ENCODE data around the gene EEF1AKMT3. TPM values are rescaled to one million over a fixed set of nuclear protein-coding genes. Genes with fewer than 3 reads are reported as not detected.

Gene EEF1AKMT3
- total RNA-seq, 2 experiments from 2014 or later, result 3.7 to 3.9 TPM

DNA sequence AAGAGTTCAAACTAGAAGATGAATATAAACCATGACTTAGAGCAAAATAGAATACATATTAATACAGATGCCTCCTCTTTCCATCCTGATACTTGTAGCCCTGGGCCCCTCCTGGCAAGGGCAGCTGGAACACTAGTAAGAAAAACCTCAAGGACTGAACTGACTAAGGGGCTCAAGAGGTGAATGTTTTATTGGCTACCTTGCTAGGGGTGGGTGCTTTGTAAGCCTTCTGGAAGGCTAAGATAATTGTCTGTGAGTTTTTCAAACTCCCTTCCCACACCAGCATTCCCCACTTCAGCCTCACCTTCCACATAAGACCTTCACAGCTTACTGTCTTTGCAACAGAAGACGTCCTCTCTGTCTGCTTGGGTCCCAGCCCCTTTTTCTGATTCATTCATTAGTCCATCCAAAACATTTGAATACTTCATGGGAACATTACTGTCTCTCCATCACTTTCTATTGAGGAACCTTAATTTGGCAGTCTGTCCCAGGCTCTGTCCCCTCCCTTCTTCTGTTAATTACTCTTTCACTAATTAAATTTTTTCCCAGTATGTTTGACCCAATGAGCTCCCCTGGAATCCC, 18.6 kb upstream of the EEF1AKMT3 start:
- H3K9me3 Mint-ChIP-seq, result no peaks in the 10 kb centered on the region
- peaks cover 35% of the 10 kb centered on the region for H3K36me3 Mint-ChIP-seq
- peaks cover 52% of the 10 kb centered on the region for H3K4me1 Mint-ChIP-seq
- H3K27ac Mint-ChIP-seq, result peak overlapping the region; percentile 42
- H3K4me3 Mint-ChIP-seq, result peak overlapping the region; percentile 8
- H3K27me3 Mint-ChIP-seq, result no peaks in the 10 kb centered on the region
- DNase-seq, result no peak

DNA sequence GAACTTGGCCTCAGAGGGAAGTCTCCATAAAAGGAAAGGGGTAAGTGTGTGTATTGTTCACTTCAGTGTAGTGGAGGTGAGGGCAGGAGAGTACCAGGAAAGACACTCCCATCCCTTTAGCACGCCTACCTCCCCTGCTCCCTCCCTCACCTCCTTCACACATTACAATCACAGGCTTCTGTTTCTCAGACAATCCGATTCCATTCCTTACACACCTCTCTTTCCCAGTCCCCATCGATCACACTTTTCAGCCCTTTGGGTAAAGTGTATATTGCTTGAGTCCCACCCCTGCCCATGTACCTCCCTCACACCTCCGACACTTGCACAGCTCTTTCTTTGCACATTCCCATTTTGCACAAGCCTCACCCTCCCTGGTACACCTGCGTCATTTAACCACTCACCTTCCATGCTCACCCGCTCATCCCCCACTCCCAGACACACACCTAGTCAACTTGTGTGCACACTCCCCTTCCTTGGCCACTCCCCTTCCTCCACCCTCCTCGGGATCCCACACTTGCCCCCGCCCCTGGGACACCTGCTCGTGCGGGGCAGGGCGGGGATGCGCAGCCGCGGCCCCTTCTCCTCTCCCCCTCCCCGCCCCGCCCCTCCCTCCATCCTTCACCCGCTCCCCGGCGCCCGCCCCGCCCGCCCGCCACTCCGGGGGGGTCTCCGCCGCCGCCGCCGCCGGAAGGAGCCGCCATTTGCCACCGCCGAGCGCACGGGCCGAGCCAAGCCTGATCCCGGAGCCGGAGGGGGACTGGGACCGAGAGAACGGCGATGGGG, 17.8 kb upstream of the EEF1AKMT3 start, which contains the start of gene MARCHF9:
TSS of gene MARCHF9 (plus strand) at position 693 of the 783 bp plus-strand sequence. CDS start 426 bp downstream, outside the sequence.
- Mint-ChIP-seq H3K36me3 (peaks cover 31% of the 10 kb centered on the region), H3K27ac (peak within 1 kb of the TSS; percentile 55)

DNA sequence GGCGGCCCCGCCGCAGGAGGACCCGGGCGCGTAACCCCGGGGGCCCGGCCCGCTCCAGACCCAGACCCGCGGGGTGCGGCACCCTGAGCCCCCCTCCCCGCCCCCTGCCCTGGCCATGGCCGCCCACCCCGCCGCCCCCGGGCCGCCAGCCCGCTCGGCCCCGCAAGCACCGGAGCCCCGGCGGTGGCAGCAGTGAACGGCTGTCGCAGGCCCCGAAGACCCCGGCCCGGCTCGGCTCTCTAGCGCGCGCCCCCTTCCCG, 17.3 kb upstream of the EEF1AKMT3 start:
- Mint-ChIP-seq H3K27me3 (no peaks in the 10 kb centered on the region), H3K4me1 (peaks cover 49% of the 10 kb centered on the region), H3K36me3 (peaks cover 33% of the 10 kb centered on the region), H3K27ac (no peak overlapping the region), H3K4me3 (no peak overlapping the region), H3K9me3 (no peaks in the 10 kb centered on the region)
- DNase-seq, result no peak

More for the DNA sequence above, 17.8 kb upstream of the EEF1AKMT3 start, which contains the start of gene MARCHF9:
- no peaks in the 10 kb centered on the region for H3K27me3 Mint-ChIP-seq
- no peaks in the 10 kb centered on the region for H3K9me3 Mint-ChIP-seq
- peaks cover 50% of the 10 kb centered on the region for H3K4me1 Mint-ChIP-seq
- H3K4me3 Mint-ChIP-seq, result peak within 1 kb of the TSS; percentile 87
- DNase-seq, result peak; percentile 86

DNA sequence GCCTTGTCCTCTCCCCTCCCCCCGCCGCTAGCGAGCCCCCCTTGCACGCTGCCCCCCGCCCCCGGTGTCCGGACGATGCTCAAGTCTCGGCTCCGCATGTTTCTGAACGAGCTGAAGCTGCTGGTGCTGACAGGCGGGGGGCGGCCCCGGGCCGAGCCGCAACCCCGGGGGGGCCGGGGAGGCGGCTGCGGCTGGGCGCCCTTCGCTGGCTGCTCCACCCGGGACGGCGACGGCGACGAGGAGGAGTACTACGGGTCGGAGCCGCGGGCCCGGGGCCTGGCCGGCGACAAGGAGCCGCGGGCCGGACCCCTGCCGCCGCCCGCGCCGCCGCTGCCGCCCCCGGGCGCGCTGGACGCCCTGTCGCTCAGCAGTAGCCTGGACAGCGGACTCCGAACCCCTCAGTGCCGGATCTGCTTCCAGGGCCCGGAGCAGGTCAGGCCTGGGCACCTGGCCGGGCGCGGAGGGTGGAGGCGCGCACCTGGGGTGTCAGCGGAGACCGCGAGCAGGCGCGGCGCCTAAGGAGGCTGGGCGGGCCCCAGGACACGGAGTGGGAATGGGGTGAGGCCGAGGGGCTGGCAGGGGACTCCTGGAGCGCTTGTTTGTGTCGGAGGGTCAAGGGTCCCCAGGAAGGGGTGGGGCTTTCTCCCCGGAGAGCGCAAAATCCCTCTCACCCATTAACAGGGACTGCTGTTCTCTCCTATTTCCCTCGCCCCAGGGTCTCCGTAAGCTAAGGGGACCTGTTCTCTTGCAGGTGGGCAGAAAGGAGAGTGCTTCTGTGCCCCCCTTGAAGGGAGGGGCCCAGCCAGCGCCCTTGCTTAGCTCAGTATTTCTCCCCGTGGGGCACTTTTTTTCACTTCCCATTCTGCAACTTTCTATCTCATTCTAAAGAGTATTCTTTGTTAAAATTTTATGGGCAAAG, 16.7 kb upstream of the EEF1AKMT3 start:
- Mint-ChIP-seq H3K4me3 (peak overlapping the region; percentile 87), H3K27me3 (no peaks in the 10 kb centered on the region), H3K27ac (no peak overlapping the region), H3K9me3 (no peaks in the 10 kb centered on the region), H3K36me3 (peaks cover 27% of the 10 kb centered on the region), H3K4me1 (peaks cover 43% of the 10 kb centered on the region)
- peak; percentile 42 for DNase-seq

DNA sequence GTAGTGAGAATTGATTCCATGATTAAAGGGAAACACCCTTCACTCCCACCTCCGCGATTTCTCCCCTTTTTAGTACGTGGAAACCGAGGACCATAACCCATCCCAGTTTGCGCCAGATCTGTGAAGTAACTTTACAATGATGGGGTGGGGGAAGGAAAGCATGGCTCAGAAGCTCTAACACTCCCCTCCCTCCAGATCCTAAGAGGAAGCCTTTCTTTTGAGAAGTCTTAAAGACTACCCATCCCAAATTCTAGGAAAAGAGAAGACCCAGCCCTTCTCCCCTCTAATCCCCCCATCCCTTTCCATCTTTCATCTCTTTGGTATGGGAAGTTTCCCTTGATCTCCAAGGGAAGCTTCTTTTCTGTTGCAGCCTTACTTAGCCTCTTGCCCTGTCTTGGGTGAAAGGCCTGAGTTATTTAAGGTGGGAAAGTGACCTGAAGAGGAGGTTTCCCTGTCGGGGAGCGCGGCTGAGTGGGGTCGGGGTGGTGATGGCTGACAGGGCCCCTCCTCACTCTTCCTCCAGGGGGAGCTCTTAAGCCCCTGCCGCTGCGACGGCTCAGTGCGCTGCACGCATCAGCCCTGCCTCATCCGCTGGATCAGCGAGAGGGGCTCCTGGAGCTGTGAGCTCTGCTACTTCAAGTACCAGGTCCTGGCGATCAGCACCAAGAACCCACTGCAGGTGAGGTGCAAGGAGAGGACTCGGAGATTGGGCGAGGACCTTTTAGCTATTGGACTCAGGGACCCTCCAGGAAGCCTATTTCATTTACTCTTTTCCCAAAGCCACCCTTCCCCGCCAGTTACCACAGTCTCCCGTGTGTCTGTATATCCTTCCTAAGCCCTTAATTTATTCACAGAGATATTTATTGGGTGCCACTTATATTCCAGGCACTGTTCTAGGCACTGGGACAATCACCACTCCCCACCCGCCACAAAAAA, 15.7 kb upstream of the EEF1AKMT3 start:
- Mint-ChIP-seq H3K27ac (peak overlapping the region; percentile 51), H3K4me1 (peaks cover 39% of the 10 kb centered on the region), H3K27me3 (no peaks in the 10 kb centered on the region), H3K9me3 (no peaks in the 10 kb centered on the region), H3K36me3 (peaks cover 25% of the 10 kb centered on the region), H3K4me3 (peak overlapping the region; percentile 87)
- DNase-seq, result peak; percentile 78

DNA sequence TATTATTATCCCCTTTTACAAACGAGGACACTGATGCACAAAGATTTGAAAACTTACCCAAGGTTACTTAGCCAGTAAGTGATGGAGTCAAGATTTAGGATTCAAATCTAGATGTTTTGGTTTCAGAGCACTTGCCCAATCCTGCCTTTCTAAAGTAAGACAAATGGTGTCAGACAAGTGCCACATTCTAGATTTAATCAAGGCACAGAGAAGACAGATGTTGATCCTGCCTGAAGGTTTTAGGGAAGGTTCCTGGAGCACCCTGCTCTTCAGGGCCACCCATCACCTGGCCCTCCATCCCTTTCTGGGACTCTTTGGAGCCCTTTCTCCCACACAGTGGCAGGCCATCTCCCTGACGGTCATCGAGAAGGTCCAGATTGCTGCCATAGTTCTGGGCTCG, 14.6 kb upstream of the EEF1AKMT3 start:
- Mint-ChIP-seq H3K36me3 (peaks cover 21% of the 10 kb centered on the region), H3K27me3 (no peaks in the 10 kb centered on the region), H3K4me1 (peaks cover 39% of the 10 kb centered on the region), H3K9me3 (no peaks in the 10 kb centered on the region), H3K4me3 (no peak overlapping the region), H3K27ac (no peak overlapping the region)
- no peak for DNase-seq

DNA sequence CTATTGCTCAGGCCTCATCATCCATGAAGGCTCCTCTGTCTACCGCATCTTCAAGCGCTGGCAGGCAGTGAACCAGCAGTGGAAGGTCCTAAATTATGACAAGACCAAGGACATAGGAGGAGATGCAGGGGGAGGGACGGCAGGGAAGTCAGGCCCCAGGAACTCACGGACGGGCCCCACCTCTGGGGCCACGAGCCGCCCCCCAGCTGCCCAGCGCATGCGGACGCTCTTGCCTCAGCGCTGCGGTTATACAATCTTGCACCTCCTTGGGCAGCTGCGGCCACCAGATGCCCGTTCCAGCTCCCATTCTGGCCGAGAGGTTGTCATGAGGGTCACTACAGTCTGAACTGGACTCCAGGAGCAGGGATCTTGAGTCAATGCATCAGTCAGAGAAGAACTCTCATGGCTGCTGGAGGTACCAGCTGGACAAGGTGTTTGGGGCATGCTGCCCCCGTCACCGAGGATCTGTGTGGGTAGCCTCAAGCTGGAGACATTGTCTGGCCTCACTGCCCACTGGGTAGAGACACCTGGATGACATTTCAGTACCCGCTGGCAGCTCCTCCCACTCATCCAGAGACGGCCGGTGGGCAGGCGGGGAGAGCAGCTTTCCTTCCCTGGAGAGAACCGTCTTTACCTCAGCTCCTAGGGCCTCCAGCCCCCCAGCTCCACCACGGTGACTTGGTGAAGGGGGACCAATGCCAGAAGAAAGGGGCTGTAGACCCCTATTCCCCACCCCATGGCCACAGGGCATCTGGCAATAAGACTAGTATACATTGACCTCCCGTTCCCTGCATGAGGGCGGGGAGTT, 13.7 kb upstream of the EEF1AKMT3 start:
- DNase-seq, result no peak
- H3K27ac Mint-ChIP-seq, result no peak overlapping the region
- H3K27me3 Mint-ChIP-seq, result no peaks in the 10 kb centered on the region
- H3K36me3 Mint-ChIP-seq, result peaks cover 29% of the 10 kb centered on the region
- H3K4me1 Mint-ChIP-seq, result peaks cover 39% of the 10 kb centered on the region
- no peaks in the 10 kb centered on the region for H3K9me3 Mint-ChIP-seq
- no peak overlapping the region for H3K4me3 Mint-ChIP-seq

DNA sequence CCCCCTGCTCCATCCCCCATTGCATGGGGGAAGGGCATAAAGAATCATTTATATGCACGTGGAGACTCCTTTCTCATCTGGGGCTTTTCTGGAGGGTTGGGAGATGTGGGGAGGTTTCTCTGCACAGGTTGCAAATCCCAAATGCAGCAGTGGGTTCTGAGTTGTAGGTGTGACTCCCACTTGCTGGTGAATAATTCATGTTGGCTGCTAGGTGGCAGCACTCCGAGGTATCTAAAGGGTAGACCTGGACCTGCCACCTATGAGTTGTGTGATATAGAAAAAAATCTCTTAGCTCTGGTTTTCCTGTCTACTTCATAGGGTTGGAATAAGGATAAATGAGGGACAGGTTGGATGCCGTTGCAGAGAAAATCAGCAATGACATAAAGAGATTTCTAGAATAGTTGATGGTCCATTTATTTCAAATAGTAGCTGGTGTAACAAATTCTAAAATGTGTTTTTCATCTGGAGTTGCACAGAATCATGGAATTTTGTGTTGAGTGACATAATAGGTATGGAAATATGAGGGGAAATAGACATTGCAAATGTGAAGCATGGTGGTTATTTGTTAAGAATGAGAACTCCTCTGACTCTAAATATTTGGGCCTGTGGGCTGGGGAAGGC, 12.9 kb upstream of the EEF1AKMT3 start:
- Mint-ChIP-seq H3K36me3 (peaks cover 34% of the 10 kb centered on the region), H3K27ac (no peak overlapping the region), H3K9me3 (no peaks in the 10 kb centered on the region), H3K4me3 (no peak overlapping the region), H3K4me1 (peaks cover 37% of the 10 kb centered on the region), H3K27me3 (no peaks in the 10 kb centered on the region)
- DNase-seq, result peak; percentile 39

DNA sequence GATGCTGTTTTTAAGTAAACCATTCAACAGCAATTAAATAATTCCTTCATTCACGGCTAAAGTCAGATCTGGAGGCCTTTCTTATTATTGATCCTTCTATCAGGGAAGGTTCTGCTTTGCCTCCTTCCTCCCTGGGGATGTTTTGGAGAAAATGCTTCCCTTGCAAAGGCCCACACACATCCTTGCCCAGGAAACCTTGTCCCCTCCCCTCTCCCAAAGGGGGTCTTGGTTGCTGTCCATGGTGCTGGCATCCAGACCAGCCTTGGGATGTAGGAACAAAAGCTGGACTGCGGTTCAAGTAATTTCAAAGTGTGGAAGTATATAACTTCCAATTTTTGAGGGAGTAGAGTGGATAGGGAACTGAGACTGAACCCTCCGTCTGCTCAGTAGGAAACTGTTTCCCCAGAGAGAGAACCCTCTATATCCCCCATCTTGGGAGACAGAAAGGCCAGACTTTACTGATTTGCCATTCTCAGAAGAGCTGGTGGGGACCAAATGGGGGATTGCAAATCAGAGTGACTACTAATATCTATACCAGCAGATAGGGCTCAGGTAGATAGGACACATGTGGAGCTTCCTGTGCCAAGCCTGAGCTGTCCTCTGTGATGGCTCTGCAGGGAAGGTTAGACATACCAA, 11.9 kb upstream of the EEF1AKMT3 start:
- Mint-ChIP-seq H3K27ac (no peak overlapping the region), H3K9me3 (no peaks in the 10 kb centered on the region), H3K36me3 (peaks cover 38% of the 10 kb centered on the region), H3K4me1 (peaks cover 40% of the 10 kb centered on the region), H3K4me3 (no peak overlapping the region), H3K27me3 (no peaks in the 10 kb centered on the region)
- DNase-seq, result no peak

DNA sequence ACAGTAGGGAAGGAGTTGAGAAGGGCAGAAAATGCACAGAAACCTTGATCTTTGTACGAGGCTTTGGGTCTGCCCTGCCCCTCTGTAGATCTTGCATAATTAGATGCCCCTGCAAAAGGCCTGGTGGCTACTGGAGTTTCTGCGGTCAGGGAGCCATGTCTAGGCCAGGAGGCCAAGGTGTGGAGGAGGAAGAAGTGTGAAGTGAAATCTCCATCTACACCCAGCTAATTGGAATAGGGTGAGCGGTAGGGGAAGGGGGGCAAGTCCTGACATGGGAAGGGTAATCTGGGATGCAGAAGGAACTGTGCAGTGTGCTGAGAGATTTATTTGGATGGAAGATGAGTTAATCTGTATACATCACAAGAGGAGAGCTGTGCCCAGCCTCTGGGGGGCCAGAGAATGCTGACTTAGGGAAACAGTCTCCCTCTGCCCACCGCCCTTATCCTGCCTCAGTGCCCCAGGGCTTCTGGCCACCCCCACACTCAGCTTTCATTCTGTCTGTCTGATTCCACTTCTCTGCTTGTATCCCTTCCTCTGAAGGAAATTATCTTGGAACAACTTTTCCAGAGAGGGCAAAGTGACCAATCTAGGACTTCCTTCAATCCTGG, 10.9 kb upstream of the EEF1AKMT3 start:
- peaks cover 38% of the 10 kb centered on the region for H3K36me3 Mint-ChIP-seq
- H3K4me3 Mint-ChIP-seq, result no peak overlapping the region
- DNase-seq, result no peak
- peaks cover 40% of the 10 kb centered on the region for H3K4me1 Mint-ChIP-seq
- H3K27ac Mint-ChIP-seq, result no peak overlapping the region
- H3K9me3 Mint-ChIP-seq, result no peaks in the 10 kb centered on the region
- H3K27me3 Mint-ChIP-seq, result no peaks in the 10 kb centered on the region

DNA sequence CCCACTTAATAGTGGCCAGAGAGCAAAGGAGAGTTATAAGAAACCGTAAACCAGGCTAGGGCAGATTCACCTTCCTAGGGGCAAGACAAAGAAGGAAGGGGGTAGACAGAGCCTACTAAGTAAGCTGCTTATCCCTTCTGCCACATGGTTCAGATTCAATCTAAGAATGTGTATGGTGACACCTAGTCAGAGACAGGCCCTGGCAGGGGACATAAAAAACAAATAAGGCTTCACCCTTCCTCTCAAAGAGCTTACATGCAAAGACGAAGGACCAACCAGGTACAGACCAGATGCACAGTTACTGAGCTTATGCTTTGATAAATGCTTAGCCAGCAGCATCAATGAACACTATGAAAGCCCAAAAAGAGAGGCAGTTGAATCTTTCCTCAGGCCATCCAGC, 10.0 kb upstream of the EEF1AKMT3 start:
- Mint-ChIP-seq H3K36me3 (peaks cover 33% of the 10 kb centered on the region), H3K9me3 (no peaks in the 10 kb centered on the region), H3K4me1 (peaks cover 43% of the 10 kb centered on the region), H3K27ac (no peak overlapping the region), H3K27me3 (peaks cover 5% of the 10 kb centered on the region), H3K4me3 (no peak overlapping the region)
- DNase-seq, result no peak

DNA sequence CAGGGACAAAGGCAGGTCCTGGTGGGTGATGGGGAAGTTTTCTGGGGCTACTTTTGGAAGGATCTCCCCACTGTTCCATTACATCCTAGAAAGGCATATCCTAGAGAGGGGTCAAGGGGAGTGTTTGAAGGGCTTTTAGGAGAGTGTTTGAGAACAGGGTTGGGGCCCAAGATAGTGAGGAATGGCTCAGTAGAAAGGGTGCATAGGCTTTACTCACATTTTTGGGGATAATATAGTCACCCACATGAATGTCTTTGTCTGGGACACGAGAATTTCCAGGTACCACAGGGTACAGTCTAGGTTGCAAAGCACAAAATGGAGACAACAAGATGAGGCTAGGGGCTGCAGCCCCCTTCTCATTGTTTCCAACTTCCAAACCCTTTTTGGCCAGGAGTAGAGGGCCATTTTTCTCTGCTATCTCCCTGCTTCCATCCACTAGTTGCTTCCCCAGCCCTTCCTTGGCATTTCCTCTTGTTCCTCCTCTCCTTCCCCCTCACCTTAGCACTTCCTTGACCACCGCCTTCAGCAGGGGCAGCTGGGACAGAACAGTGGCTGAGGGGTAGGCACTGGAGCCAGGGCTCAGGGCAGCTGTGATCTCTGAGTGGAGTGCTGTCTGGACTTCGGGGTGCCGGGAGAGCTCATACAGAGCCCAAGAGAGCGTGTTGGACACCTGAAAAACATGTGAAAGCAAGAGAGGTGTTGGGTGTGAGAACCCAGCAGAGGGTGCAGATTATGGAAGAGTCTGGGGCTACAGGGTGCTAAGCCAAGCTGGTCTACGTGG, 8.3 kb upstream of the EEF1AKMT3 start:
- peaks cover 44% of the 10 kb centered on the region for H3K4me1 Mint-ChIP-seq
- peaks cover 44% of the 10 kb centered on the region for H3K36me3 Mint-ChIP-seq
- peak overlapping the region; percentile 51 for H3K27ac Mint-ChIP-seq
- H3K9me3 Mint-ChIP-seq, result no peaks in the 10 kb centered on the region
- peak overlapping the region; percentile 89 for H3K4me3 Mint-ChIP-seq
- no peak for DNase-seq
- H3K27me3 Mint-ChIP-seq, result peaks cover 5% of the 10 kb centered on the region

Measured in activated naive CD8-positive, alpha-beta T cell treated with anti-CD3 and anti-CD28 coated beads for 36 hours (primary cell).